HepG2 (cell line): ENCODE data around the gene KRT73.

ENCODE experiments used
- HHEX ChIP-seq: IDR thresholded peaks from 2 replicates; pipeline ENCODE4 v1.6.1; 2016; ENCODE audit warnings: control low read depth
- HIVEP1 ChIP-seq: sonication (generic); formaldehyde crosslinking; IDR thresholded peaks from 2 replicates; pipeline ENCODE4 v1.4.0; 2020; ENCODE audit warnings: mild to moderate bottlenecking, missing genetic modification reagents
- KAT8 ChIP-seq: IDR thresholded peaks from 2 replicates; pipeline ENCODE4 v1.6.1; 2016; ENCODE audit warnings: missing genetic modification reagents, missing compliant biosample characterization
- NR2C2 ChIP-seq: sonication (generic); formaldehyde crosslinking; IDR thresholded peaks from 2 replicates; pipeline ENCODE4 v1.4.0; 2020; ENCODE audit warnings: missing genetic modification reagents, mild to moderate bottlenecking, moderate library complexity, borderline replicate concordance
- POLR2AphosphoS5 ChIP-seq: IDR thresholded peaks from 2 replicates; pipeline ENCODE4 v1.6.1; 2012; ENCODE audit warnings: low read depth, low read length
- RAD21 ChIP-seq: fragments of 450-650 bp; formaldehyde crosslinking; IDR thresholded peaks from 2 replicates; pipeline ENCODE4 v1.5.0; 2020; ENCODE audit warnings: mild to moderate bottlenecking
- SP1 ChIP-seq, 2 experiments: fragments of 450-650 bp in 1 of 2; sonication (generic) in 1 of 2; formaldehyde crosslinking in 1 of 2; IDR thresholded peaks; 2 replicates each; pipeline versions ENCODE4 v1.4.0 to v1.6.1; 2016 to 2020; ENCODE audit warnings: missing genetic modification reagents in 1 of 2
- XRCC5 ChIP-seq: fragments of 200-400 bp; formaldehyde crosslinking; optimal IDR thresholded peaks from 2 replicates; pipeline ENCODE3; 2017; ENCODE audit warnings: mild to moderate bottlenecking, low read length
- ZFP82 ChIP-seq: sonication (generic); formaldehyde crosslinking; IDR thresholded peaks from 2 replicates; pipeline ENCODE4 v1.5.1; 2020; ENCODE audit warnings: mild to moderate bottlenecking, missing genetic modification reagents, borderline replicate concordance
- ZNF260 ChIP-seq: sonication (generic); formaldehyde crosslinking; IDR thresholded peaks from 2 replicates; pipeline ENCODE4 v1.4.0; 2020; ENCODE audit warnings: missing genetic modification reagents, low read depth, mild to moderate bottlenecking, borderline replicate concordance
- ZNF580 ChIP-seq: IDR thresholded peaks from 2 replicates; pipeline ENCODE4 v1.6.1; 2016; ENCODE audit warnings: low read depth, borderline replicate concordance
- TF ChIP-seq, protein P1 (sequence below): sonication (generic); formaldehyde crosslinking; conservative IDR thresholded peaks from 2 replicates; pipeline ENCODE4 v1.5.0; 2020; ENCODE audit warnings: missing genetic modification reagents
- TF ChIP-seq, protein P2 (sequence below): sonication (generic); formaldehyde crosslinking; IDR thresholded peaks from 2 replicates; pipeline ENCODE4 v1.4.0; 2020; ENCODE audit warnings: mild to moderate bottlenecking, missing genetic modification reagents

DNA sequence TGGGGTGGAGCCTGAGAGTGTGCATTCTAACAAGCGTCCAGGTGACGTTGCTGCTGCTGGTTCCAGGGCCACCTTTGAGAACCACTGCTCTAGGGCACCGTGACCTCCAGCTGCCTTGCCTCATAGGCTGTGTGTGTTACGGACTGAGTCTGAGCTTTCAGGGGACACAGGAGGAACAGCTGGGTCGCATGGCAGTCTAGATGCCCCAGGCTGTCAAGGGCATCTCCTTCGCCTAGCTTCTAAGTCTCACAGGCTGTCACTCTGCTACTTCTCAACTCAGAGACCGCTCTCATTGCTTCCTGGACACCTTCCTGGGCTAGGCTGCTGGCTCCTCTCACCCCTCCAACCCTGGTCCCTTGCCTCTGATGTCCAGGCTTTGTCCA lies 965 bp downstream of the KRT73 start:
- TF ChIP-seq ZFP82 (CRISPR knock-in tag) (no peak), SP1 (IDR thresholded peaks at IDR 0.05) (no peak), SP1 (CRISPR knock-in tag; IDR thresholded peaks at IDR 0.05) (no peak), KAT8 (CRISPR knock-in tag) (no peak), ZNF260 (no peak), HIVEP1 (CRISPR knock-in tag) (no peak), RAD21 (no peak), XRCC5 (no peak), ZNF580 (CRISPR knock-in tag) (no peak), POLR2AphosphoS5 (no peak), HHEX (no peak), NR2C2 (no peak)
- TF ChIP-seq, protein P1, sequence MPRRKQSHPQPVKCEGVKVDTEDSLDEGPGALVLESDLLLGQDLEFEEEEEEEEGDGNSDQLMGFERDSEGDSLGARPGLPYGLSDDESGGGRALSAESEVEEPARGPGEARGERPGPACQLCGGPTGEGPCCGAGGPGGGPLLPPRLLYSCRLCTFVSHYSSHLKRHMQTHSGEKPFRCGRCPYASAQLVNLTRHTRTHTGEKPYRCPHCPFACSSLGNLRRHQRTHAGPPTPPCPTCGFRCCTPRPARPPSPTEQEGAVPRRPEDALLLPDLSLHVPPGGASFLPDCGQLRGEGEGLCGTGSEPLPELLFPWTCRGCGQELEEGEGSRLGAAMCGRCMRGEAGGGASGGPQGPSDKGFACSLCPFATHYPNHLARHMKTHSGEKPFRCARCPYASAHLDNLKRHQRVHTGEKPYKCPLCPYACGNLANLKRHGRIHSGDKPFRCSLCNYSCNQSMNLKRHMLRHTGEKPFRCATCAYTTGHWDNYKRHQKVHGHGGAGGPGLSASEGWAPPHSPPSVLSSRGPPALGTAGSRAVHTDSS (CRISPR knock-in tag), result no peak
- TF ChIP-seq, protein P2, sequence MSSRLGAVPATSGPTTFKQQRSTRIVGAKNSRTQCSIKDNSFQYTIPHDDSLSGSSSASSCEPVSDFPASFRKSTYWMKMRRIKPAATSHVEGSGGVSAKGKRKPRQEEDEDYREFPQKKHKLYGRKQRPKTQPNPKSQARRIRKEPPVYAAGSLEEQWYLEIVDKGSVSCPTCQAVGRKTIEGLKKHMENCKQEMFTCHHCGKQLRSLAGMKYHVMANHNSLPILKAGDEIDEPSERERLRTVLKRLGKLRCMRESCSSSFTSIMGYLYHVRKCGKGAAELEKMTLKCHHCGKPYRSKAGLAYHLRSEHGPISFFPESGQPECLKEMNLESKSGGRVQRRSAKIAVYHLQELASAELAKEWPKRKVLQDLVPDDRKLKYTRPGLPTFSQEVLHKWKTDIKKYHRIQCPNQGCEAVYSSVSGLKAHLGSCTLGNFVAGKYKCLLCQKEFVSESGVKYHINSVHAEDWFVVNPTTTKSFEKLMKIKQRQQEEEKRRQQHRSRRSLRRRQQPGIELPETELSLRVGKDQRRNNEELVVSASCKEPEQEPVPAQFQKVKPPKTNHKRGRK (CRISPR knock-in tag), result no peak
